Gastroesophageal sphincter (tissue), 4 donors: Measurements from ENCODE around the gene PTS. TPM values are rescaled to one million over a fixed set of nuclear protein-coding genes. Genes with fewer than 3 reads are reported as not detected.

Source experiments
- ATAC-seq: fragments of 150-250 bp; one replicate; pipeline ENCODE4 v1.9.1; 2016; ENCODE audit warnings: mild to moderate bottlenecking, moderate library complexity
- H3K27ac ChIP-seq, 4 donors: fragments of 200-600 bp; sonication (generic) in 3 of 4; 1 replicate in 3 of 4; 2 replicates in 1 of 4; pipeline ENCODE4 v1.5.1; 2016 to 2019
- H3K27me3 ChIP-seq: fragments of 200-600 bp; sonication (generic); one replicate; pipeline ENCODE4 v1.5.1; 2019
- H3K36me3 ChIP-seq, 2 donors: fragments of 200-600 bp; sonication (generic); one replicate each; pipeline ENCODE4 v1.5.1; 2019; ENCODE audit warnings: control low read depth in 1 of 2
- H3K4me1 ChIP-seq, 3 donors: fragments of 200-600 bp; sonication (generic); 1 replicate in 2 of 3; 2 replicates in 1 of 3; pipeline ENCODE4 v1.5.1; 2016 to 2019; ENCODE audit warnings: control low read depth in 2 of 3
- H3K4me3 ChIP-seq, 2 donors: fragments of 200-600 bp; sonication (generic); one replicate each; pipeline ENCODE4 v1.5.1; 2019; ENCODE audit warnings: mild to moderate bottlenecking in 1 of 2, moderate library complexity in 1 of 2
- H3K9me3 ChIP-seq, 3 donors: fragments of 200-600 bp; sonication (generic); one replicate each; pipeline ENCODE4 v1.5.1; 2017 to 2019; ENCODE audit warnings: control low read depth in 2 of 3
- EP300 ChIP-seq: sonication (generic); formaldehyde crosslinking; IDR thresholded peaks from one replicate; pipeline ENCODE4 v1.6.1; 2017; ENCODE audit warnings: antibody characterized with exemption, mild to moderate bottlenecking
- POLR2A ChIP-seq, 2 donors: fragments of 450-650 bp; IDR thresholded peaks; one replicate each; pipeline ENCODE4 v1.6.1; 2017; ENCODE audit warnings: antibody characterized with exemption in 2 of 2, mild to moderate bottlenecking in 2 of 2, moderate library complexity in 1 of 2
- POLR2AphosphoS5 ChIP-seq: sonication (generic); formaldehyde crosslinking; IDR thresholded peaks from one replicate; pipeline ENCODE4 v1.6.1; 2017; ENCODE audit warnings: antibody characterized with exemption
- WGBS, 2 donors: methylation state at CpG; one replicate each; pipeline ENCODE4 v1.1.5; 2018; ENCODE audit warnings: low coverage in 1 of 2; 5-methylcytosine and 5-hydroxymethylcytosine counted together
- total RNA-seq, 4 donors: library from RNA; depleted of rRNA; stranded (reverse); fragments of >200 nt; gene quantifications; one replicate each; pipeline ENCODE4 v1.1.0, GENCODE V29; 2016
- TF ChIP-seq, protein P1 (sequence below), 4 experiments: fragments of 200-600 bp in 2 of 4; fragments of 450-650 bp in 2 of 4; sonication (generic) in 1 of 4; IDR thresholded peaks; one replicate each; pipeline ENCODE4 v1.5.1; 2017 to 2019; ENCODE audit warnings: antibody characterized with exemption in 4 of 4, mild to moderate bottlenecking in 2 of 4, moderate library complexity in 2 of 4

The PTS gene
- total RNA-seq, 4 donors from 2014 or later, result 19.4 to 38.1 (median 23.3) TPM

DNA sequence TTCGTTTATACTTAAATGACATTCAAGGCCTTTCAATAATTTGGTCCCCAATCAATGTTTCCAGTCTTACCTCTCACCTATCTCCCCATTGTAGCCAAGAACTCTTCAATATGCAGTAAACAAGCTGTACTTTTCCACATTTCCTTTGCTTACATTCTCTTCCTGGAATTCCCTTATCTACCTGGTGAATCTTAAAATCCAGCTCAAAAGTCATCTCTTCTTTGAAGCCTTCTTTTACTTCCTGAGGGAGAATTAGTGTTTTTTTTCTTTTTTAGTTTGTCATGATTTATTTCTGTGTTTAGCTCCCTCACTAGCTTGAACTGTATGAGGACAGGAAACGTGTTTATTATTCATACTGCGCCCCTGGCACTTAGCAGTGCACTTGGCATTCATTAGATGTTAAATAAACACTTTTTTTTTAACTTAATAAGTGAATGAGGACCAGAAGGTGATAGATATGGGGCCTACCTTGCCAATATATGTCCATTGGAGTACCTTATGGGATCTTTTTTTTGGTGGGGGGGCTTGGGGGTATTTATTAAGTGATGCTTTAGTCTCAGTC, 4.9 kb upstream of the PTS start:
- Histone ChIP-seq H3K27ac (peak overlapping the region in 3 of 4 donors; percentile 26 to 48 (median 36)), H3K27me3 (no peaks in the 10 kb centered on the region), H3K4me1 (peaks cover 0 to 27% (median 3%) of the 10 kb centered on the region in 3 donors), H3K4me3 (no peak overlapping the region), H3K9me3 (no peaks in the 10 kb centered on the region), H3K36me3 (peaks cover 0 to 9% of the 10 kb centered on the region in 2 donors)
- WGBS, 2 donors, result 30 to 48% methylated on average over 3 of the region's 3 CpGs
- TF ChIP-seq POLR2A (IDR thresholded peaks at IDR 0.05) (no peak), POLR2AphosphoS5 (peak; percentile 69)
- ATAC-seq, result no peak

- Histone ChIP-seq H3K9me3 (no peaks in the 10 kb centered on the region), H3K36me3 (peaks cover 0 to 9% of the 10 kb centered on the region in 2 donors), H3K27ac (peak overlapping the region in 1 of 4 donors; percentile 36), H3K4me3 (no peak overlapping the region), H3K4me1 (peaks cover 3 to 31% (median 5%) of the 10 kb centered on the region in 3 donors), H3K27me3 (no peaks in the 10 kb centered on the region)
- TF ChIP-seq POLR2AphosphoS5, result no peak
- TF ChIP-seq, protein P1, sequence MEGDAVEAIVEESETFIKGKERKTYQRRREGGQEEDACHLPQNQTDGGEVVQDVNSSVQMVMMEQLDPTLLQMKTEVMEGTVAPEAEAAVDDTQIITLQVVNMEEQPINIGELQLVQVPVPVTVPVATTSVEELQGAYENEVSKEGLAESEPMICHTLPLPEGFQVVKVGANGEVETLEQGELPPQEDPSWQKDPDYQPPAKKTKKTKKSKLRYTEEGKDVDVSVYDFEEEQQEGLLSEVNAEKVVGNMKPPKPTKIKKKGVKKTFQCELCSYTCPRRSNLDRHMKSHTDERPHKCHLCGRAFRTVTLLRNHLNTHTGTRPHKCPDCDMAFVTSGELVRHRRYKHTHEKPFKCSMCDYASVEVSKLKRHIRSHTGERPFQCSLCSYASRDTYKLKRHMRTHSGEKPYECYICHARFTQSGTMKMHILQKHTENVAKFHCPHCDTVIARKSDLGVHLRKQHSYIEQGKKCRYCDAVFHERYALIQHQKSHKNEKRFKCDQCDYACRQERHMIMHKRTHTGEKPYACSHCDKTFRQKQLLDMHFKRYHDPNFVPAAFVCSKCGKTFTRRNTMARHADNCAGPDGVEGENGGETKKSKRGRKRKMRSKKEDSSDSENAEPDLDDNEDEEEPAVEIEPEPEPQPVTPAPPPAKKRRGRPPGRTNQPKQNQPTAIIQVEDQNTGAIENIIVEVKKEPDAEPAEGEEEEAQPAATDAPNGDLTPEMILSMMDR (IDR thresholded peaks at IDR 0.05), result no peak
- TF ChIP-seq EP300, result no peak
- no peak for TF ChIP-seq POLR2A (IDR thresholded peaks at IDR 0.05)
- ATAC-seq, result no peak
- 0% methylated on average over 1 of the region's 4 CpGs; no CpG with 5 or more reads in 1 of the 2 donors for WGBS, 2 donors
Measured at GRCh38 chr11:112222303-112222702, 3.9 kb upstream of the PTS start.

- 25 to 29% methylated on average over 1 of the region's 1 CpG for WGBS, 2 donors
- no peak for ATAC-seq
- Histone ChIP-seq H3K36me3 (peaks cover 0 to 2% of the 10 kb centered on the region in 2 donors), H3K27me3 (no peaks in the 10 kb centered on the region), H3K9me3 (no peaks in the 10 kb centered on the region), H3K27ac (no peak overlapping the region), H3K4me1 (peaks cover 6 to 39% (median 10%) of the 10 kb centered on the region in 3 donors), H3K4me3 (no peak overlapping the region)
- TF ChIP-seq POLR2AphosphoS5 (no peak), POLR2A (IDR thresholded peaks at IDR 0.05) (no peak), EP300 (no peak)
- TF ChIP-seq, protein P1 (IDR thresholded peaks at IDR 0.05), result no peak
Measured at GRCh38 chr11:112223121-112223520, 3.1 kb upstream of the PTS start.

GRCh38 chr11:112223754-112224532, 2.3 kb upstream of the PTS start:
- Histone ChIP-seq H3K27me3 (no peaks in the 10 kb centered on the region), H3K4me3 (no peak overlapping the region), H3K27ac (no peak overlapping the region), H3K4me1 (peaks cover 6 to 45% (median 10%) of the 10 kb centered on the region in 3 donors), H3K9me3 (no peaks in the 10 kb centered on the region), H3K36me3 (peaks cover 0 to 5% of the 10 kb centered on the region in 2 donors)
- TF ChIP-seq POLR2A (IDR thresholded peaks at IDR 0.05), result no peak
- TF ChIP-seq POLR2AphosphoS5, result no peak
- no peak for TF ChIP-seq EP300
- TF ChIP-seq, protein P1 (IDR thresholded peaks at IDR 0.05), result no peak
- no peak for ATAC-seq
- 94 to 98% methylated on average over 5 of the region's 5 CpGs for WGBS, 2 donors

- H3K27me3 ChIP-seq, result no peaks in the 10 kb centered on the region
- WGBS, 2 donors, result 27 to 80% methylated on average over 1 to 8 of the region's 8 CpGs
- peaks cover 6 to 39% (median 7%) of the 10 kb centered on the region in 3 donors for H3K4me1 ChIP-seq
- H3K36me3 ChIP-seq, result peaks cover 0 to 23% of the 10 kb centered on the region in 2 donors
- H3K4me3 ChIP-seq, result peak overlapping the region; percentile 61 to 62
- H3K27ac ChIP-seq, result peak overlapping the region; percentile 91 to 100 (median 96)
- no peak for ATAC-seq
- TF ChIP-seq EP300 (no peak), POLR2A (IDR thresholded peaks at IDR 0.05) (no peak), POLR2AphosphoS5 (no peak)
- TF ChIP-seq, protein P1 (IDR thresholded peaks at IDR 0.05), result no peak
- H3K9me3 ChIP-seq, result no peaks in the 10 kb centered on the region
Measured at GRCh38 chr11:112225753-112226061, 521 bp upstream of the PTS start.
